Upper lobe of right lung (tissue), 1 donor: ENCODE data around the gene ARMC7. TPM values are rescaled to one million over a fixed set of nuclear protein-coding genes. Genes with fewer than 3 reads are reported as not detected.
A peak's percentile ranks its signal among the peaks of the same experiment; 100 is the strongest.

Experiments
- ATAC-seq: fragments of 200-7000 bp; cut with Tn5 transposase; one replicate; pipeline ENCODE4 v1.9.1; 2020; ENCODE audit warnings: mild to moderate bottlenecking, moderate library complexity
- DNase-seq: peaks from one replicate; pipeline ENCODE4 v3.0.0-alpha.2; 2020
- H3K27ac ChIP-seq: fragments of 200-600 bp; one replicate; pipeline ENCODE4 v1.8.0; 2022
- H3K27me3 ChIP-seq: fragments of 200-600 bp; one replicate; pipeline ENCODE4 v1.8.0; 2022; ENCODE audit warnings: mild to moderate bottlenecking
- H3K36me3 ChIP-seq: fragments of 200-600 bp; one replicate; pipeline ENCODE4 v1.8.0; 2022
- H3K4me1 ChIP-seq: fragments of 200-600 bp; one replicate; pipeline ENCODE4 v1.8.0; 2022
- H3K4me3 ChIP-seq: fragments of 200-600 bp; one replicate; pipeline ENCODE4 v1.8.0; 2022; ENCODE audit warnings: mild to moderate bottlenecking
- H3K9me3 ChIP-seq: fragments of 200-600 bp; one replicate; pipeline ENCODE4 v1.8.0; 2022
- intact Hi-C: fragments of 100-400 bp; cut with DNase I; formaldehyde crosslinking; loops from one replicate; pipeline ENCODE4 v1.11.0; 2022
- long read RNA-seq: library from polyadenylated mRNA; unstranded; transcript quantifications from one replicate; pipeline ENCODE4 v2.0.0, GENCODE V29; 2021
- total RNA-seq: library from RNA; stranded (reverse); fragmentation: NEBNext Ultra II Directional; extraction: Animal tissue kit (Norgen Biotek cat#: 25700); gene quantifications from one replicate; pipeline ENCODE4 v1.2.1, GENCODE V29; 2021
- TF ChIP-seq, protein P1 (sequence below): fragments of 200-600 bp; IDR thresholded peaks from one replicate; pipeline ENCODE4 v1.8.0; 2022; ENCODE audit warnings: antibody characterized with exemption
- donor health status: DM: no; HTN: yes; CAD: no; lungs with severe emphysema.

ARMC7 gene
- total RNA-seq: 18.0 TPM
- long read RNA-seq, transcript ARMC7-201 (3 exons, 2,126 nt): major isoform, 12 of 27 reads
- long read RNA-seq, partial matches to known transcripts: 2 of 27 reads
- long read RNA-seq, other reads (novel, unspliced or antisense): 11 of 27 reads

GRCh38 chr17:75109407-75110233 lies at the start of gene ARMC7:
TSS of gene ARMC7 (plus strand) at chr17:75109969. CDS start at chr17:75110289, 320 bp downstream.
- Histone ChIP-seq H3K4me3 (peak within 1 kb of the TSS; percentile 98), H3K9me3 (no peaks in the 10 kb centered on the region), H3K27me3 (no peaks in the 10 kb centered on the region), H3K4me1 (peaks cover 35% of the 10 kb centered on the region), H3K36me3 (peaks cover 5% of the 10 kb centered on the region), H3K27ac (peak within 1 kb of the TSS; percentile 92)
- DNase-seq: peak; percentile 97
- intact Hi-C loops: loop anchor here (5.0 kb wide), 1 partner anchor 63 kb away; no protein-coding TSS in a partner anchor
- peak; percentile 87 for ATAC-seq
- TF ChIP-seq, protein P1, sequence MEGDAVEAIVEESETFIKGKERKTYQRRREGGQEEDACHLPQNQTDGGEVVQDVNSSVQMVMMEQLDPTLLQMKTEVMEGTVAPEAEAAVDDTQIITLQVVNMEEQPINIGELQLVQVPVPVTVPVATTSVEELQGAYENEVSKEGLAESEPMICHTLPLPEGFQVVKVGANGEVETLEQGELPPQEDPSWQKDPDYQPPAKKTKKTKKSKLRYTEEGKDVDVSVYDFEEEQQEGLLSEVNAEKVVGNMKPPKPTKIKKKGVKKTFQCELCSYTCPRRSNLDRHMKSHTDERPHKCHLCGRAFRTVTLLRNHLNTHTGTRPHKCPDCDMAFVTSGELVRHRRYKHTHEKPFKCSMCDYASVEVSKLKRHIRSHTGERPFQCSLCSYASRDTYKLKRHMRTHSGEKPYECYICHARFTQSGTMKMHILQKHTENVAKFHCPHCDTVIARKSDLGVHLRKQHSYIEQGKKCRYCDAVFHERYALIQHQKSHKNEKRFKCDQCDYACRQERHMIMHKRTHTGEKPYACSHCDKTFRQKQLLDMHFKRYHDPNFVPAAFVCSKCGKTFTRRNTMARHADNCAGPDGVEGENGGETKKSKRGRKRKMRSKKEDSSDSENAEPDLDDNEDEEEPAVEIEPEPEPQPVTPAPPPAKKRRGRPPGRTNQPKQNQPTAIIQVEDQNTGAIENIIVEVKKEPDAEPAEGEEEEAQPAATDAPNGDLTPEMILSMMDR: no peak

GRCh38 chr17:75060434-75061054 lies 49.2 kb upstream of the ARMC7 start:
- DNase-seq (no peak), ATAC-seq (no peak)
- TF ChIP-seq, protein P1: no peak
- Histone ChIP-seq H3K4me1 (peaks cover 11% of the 10 kb centered on the region), H3K9me3 (no peaks in the 10 kb centered on the region), H3K36me3 (peaks cover 49% of the 10 kb centered on the region), H3K4me3 (no peak overlapping the region), H3K27me3 (no peaks in the 10 kb centered on the region), H3K27ac (peak overlapping the region; percentile 53)
- intact Hi-C loops: loop anchor here (10.0 kb wide), 1 partner anchor 114 kb away; no protein-coding TSS in a partner anchor

- DNase-seq: no peak
- H3K4me3 ChIP-seq: no peak overlapping the region
- intact Hi-C loops: loop anchor here (10.0 kb wide), 1 partner anchor 114 kb away; no protein-coding TSS in a partner anchor
- no peak for ATAC-seq
- peaks cover 11% of the 10 kb centered on the region for H3K4me1 ChIP-seq
- H3K36me3 ChIP-seq: peaks cover 44% of the 10 kb centered on the region
- TF ChIP-seq, protein P1: no peak
- H3K27me3 ChIP-seq: no peaks in the 10 kb centered on the region
- H3K9me3 ChIP-seq: no peaks in the 10 kb centered on the region
- no peak overlapping the region for H3K27ac ChIP-seq
These were observed 48.7 kb upstream of the ARMC7 start for GRCh38 chr17:75061055-75061438.

DNA sequence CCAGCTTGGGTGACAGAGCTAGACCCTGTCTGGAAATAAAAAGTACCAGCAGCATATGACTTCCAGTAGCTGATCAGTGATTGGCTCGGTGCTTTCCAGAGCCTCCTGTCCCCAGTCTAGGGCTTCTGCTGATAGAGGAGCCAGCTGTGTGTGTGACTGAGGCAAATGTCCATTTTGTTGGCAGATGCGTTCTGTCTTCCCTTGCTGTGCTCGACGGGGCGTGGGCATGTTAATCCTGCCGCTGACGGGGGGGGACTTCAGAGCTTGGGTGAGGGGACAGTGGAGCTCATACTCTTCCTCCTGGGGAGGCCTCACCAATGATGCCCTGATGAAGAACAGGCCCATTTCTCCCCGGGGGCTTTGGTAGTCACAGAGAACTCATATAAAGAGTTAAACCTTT lies 48.2 kb upstream of the ARMC7 start:
- ATAC-seq: no peak
- Histone ChIP-seq H3K27me3 (no peaks in the 10 kb centered on the region), H3K4me3 (no peak overlapping the region), H3K4me1 (peaks cover 11% of the 10 kb centered on the region), H3K36me3 (peaks cover 38% of the 10 kb centered on the region), H3K27ac (no peak overlapping the region), H3K9me3 (no peaks in the 10 kb centered on the region)
- TF ChIP-seq, protein P1: no peak
- intact Hi-C loops: loop anchor here (10.0 kb wide), 1 partner anchor 113 kb away; no protein-coding TSS in a partner anchor
- DNase-seq: no peak

GRCh38 chr17:75063201-75063600 lies 46.6 kb upstream of the ARMC7 start:
- ATAC-seq: no peak
- DNase-seq: no peak
- Histone ChIP-seq H3K27me3 (no peaks in the 10 kb centered on the region), H3K36me3 (peaks cover 38% of the 10 kb centered on the region), H3K4me3 (no peak overlapping the region), H3K27ac (no peak overlapping the region), H3K9me3 (no peaks in the 10 kb centered on the region), H3K4me1 (peaks cover 11% of the 10 kb centered on the region)
- intact Hi-C loops: loop anchor here (10.0 kb wide), 1 partner anchor 112 kb away; no protein-coding TSS in a partner anchor
- TF ChIP-seq, protein P1: no peak
